HG03378 (cell line): ENCODE results near the gene ELANE.
"Not testable (repeated sequence)": the region's sequence is repeated elsewhere in the genome, so short reads cannot be mapped to it uniquely, and the experiment has no call there.

Source experiments
- ATAC-seq: cut with Tn5 transposase; IDR thresholded peaks from one replicate; pipeline ENCODE4 v1.9.1; 2021; ENCODE audit warnings: mild to moderate bottlenecking, moderate library complexity; ENCODE audit not compliant: unreplicated experiment

ELANE gene

GRCh38 chr19:835210-835810 is 16.8 kb upstream of the ELANE start:
- no peak for ATAC-seq

GRCh38 chr19:840519-841206 is 11.4 kb upstream of the ELANE start, which contains the start of gene PRTN3:
Gene PRTN3, plus strand, starts transcription at chr19:840999. Its CDS starts 10 bp downstream, at chr19:841009.
- no peak for ATAC-seq

- ATAC-seq, result not testable (repeated sequence)
Observed at GRCh38 chr19:842802-843179, 9.3 kb upstream of the ELANE start.

GRCh38 chr19:843180-843835 is 8.8 kb upstream of the ELANE start:
- ATAC-seq, result no peak

- no peak for ATAC-seq
Observed at GRCh38 chr19:843836-844545, 8.1 kb upstream of the ELANE start.

- no peak for ATAC-seq
Observed at GRCh38 chr19:844546-844971, 7.5 kb upstream of the ELANE start.

- no peak for ATAC-seq
Observed at GRCh38 chr19:845707-846521, 6.2 kb upstream of the ELANE start.

- no peak for ATAC-seq
Observed at GRCh38 chr19:848386-848921, 3.6 kb upstream of the ELANE start.

GRCh38 chr19:849195-849594 is 2.9 kb upstream of the ELANE start:
- not testable (repeated sequence) for ATAC-seq

- ATAC-seq, result no peak
Observed at GRCh38 chr19:850221-850978, 1.7 kb upstream of the ELANE start.

- ATAC-seq, result no peak
Observed at GRCh38 chr19:850979-851335, 1.1 kb upstream of the ELANE start.

GRCh38 chr19:853014-853585 is 997 bp downstream of the ELANE start:
- ATAC-seq, result no peak

- not testable (repeated sequence) for ATAC-seq
Observed at GRCh38 chr19:853614-854220, 1.6 kb downstream of the ELANE start.

- no peak for ATAC-seq
Observed at GRCh38 chr19:854549-854948, 2.4 kb downstream of the ELANE start.

GRCh38 chr19:855142-855541 is 3.0 kb downstream of the ELANE start:
- ATAC-seq, result no peak

GRCh38 chr19:855566-856120 is 3.5 kb downstream of the ELANE start:
- no peak for ATAC-seq

- ATAC-seq, result no peak
Observed at GRCh38 chr19:858284-858683, 6.2 kb downstream of the ELANE start.
